Mesendoderm (in vitro differentiated cells): ENCODE measurements around the gene DCTN2.

Experiments
- DNase-seq: peaks from one replicate; pipeline ENCODE4 v3.0.0; 2013
- H2AK5ac ChIP-seq: 2 replicates; pipeline ENCODE4 v1.6.1; 2013; ENCODE audit warnings: low read length, inconsistent platforms
- H2BK120ac ChIP-seq: 2 replicates; pipeline ENCODE4 v1.6.1; 2013; ENCODE audit warnings: low read depth, mild to moderate bottlenecking, low read length, moderate library complexity, mixed read lengths
- H2BK15ac ChIP-seq: replicated peaks from 2 replicates; pipeline ENCODE4 v1.6.1; 2013; ENCODE audit warnings: low read depth, mild to moderate bottlenecking, moderate library complexity
- H2BK5ac ChIP-seq: 2 replicates; pipeline ENCODE4 v1.6.1; 2013; ENCODE audit warnings: low read length, inconsistent platforms
- H3K18ac ChIP-seq: 2 replicates; pipeline ENCODE4 v1.6.1; 2013; ENCODE audit warnings: mild to moderate bottlenecking, low read length, mixed read lengths
- H3K23ac ChIP-seq: one replicate; pipeline ENCODE4 v1.6.1; 2013; ENCODE audit warnings: low read length
- H3K27ac ChIP-seq: 2 replicates; pipeline ENCODE4 v1.5.1; 2013; ENCODE audit warnings: low read depth, mild to moderate bottlenecking, inconsistent platforms, low read length, moderate library complexity
- H3K27me3 ChIP-seq: 2 replicates; pipeline ENCODE4 v1.6.1; 2013; ENCODE audit warnings: low read length, control low read depth, mild to moderate bottlenecking, inconsistent platforms; ENCODE audit not compliant: insufficient read depth, poor library complexity
- H3K36me3 ChIP-seq: 2 replicates; pipeline ENCODE4 v1.6.1; 2013; ENCODE audit warnings: low read length, inconsistent platforms; ENCODE audit not compliant: control insufficient read depth, insufficient read depth
- H3K4ac ChIP-seq: one replicate; pipeline ENCODE4 v1.6.1; 2013; ENCODE audit warnings: low read depth, mild to moderate bottlenecking, low read length, moderate library complexity
- H3K4me1 ChIP-seq: 2 replicates; pipeline ENCODE4 v1.6.1; 2013; ENCODE audit warnings: low read depth, low read length, inconsistent platforms; ENCODE audit not compliant: control insufficient read depth
- H3K4me2 ChIP-seq: 2 replicates; pipeline ENCODE4 v1.6.1; 2013; ENCODE audit warnings: low read length
- H3K4me3 ChIP-seq: 2 replicates; pipeline ENCODE4 v1.5.1; 2013; ENCODE audit warnings: mild to moderate bottlenecking, low read length
- H3K56ac ChIP-seq: one replicate; pipeline ENCODE4 v1.6.1; 2013; ENCODE audit warnings: low read length
- H3K79me1 ChIP-seq: 2 replicates; pipeline ENCODE4 v1.6.1; 2013; ENCODE audit warnings: low read length, inconsistent platforms
- H3K79me2 ChIP-seq: 2 replicates; pipeline ENCODE4 v1.6.1; 2013; ENCODE audit warnings: mild to moderate bottlenecking, low read length; ENCODE audit not compliant: control insufficient read depth, insufficient read depth
- H3K9ac ChIP-seq: 2 replicates; pipeline ENCODE4 v1.6.1; 2013; ENCODE audit warnings: low read length, inconsistent platforms
- H4K5ac ChIP-seq: one replicate; pipeline ENCODE4 v1.6.1; 2013; ENCODE audit warnings: low read length
- H4K8ac ChIP-seq: one replicate; pipeline ENCODE4 v1.6.1; 2013; ENCODE audit warnings: low read depth, mild to moderate bottlenecking, control low read depth, low read length, moderate library complexity
- WGBS: extraction: QIAGEN DNeasy Blood & Tissue Kit; methylation state at CpG from one replicate; pipeline ENCODE4 v1.1.7; 2013; ENCODE audit warnings: low lambda C conversion rate, missing lambda C conversion rate; ENCODE audit not compliant: insufficient coverage; ENCODE audit errors: extremely low coverage; 5-methylcytosine and 5-hydroxymethylcytosine counted together
- small RNA-seq: library from polyadenylated mRNA; stranded (forward); fragments of <200 nt; extraction: miRNeasy Mini kit (QIAGEN cat#:217004); gene quantifications from one replicate; pipeline ENCODE3, GENCODE V24; 2013; ENCODE audit not compliant: insufficient read depth

DCTN2 gene

GRCh38 chr12:57483466-57483865 is 63.5 kb downstream of the DCTN2 start:
- H3K18ac ChIP-seq: no peak overlapping the region
- H3K79me2 ChIP-seq: peaks cover 6% of the 10 kb centered on the region
- H3K4me1 ChIP-seq: no peaks in the 10 kb centered on the region
- no peak overlapping the region for H2BK120ac ChIP-seq
- WGBS: no CpG with 5 or more reads among the region's 5 CpGs
- H3K4ac ChIP-seq: no peak overlapping the region
- DNase-seq: peak; percentile 89
- no peak overlapping the region for H3K56ac ChIP-seq
- no peaks in the 10 kb centered on the region for H3K36me3 ChIP-seq
- no peak overlapping the region for H4K8ac ChIP-seq
- H3K27me3 ChIP-seq: no peaks in the 10 kb centered on the region
- H2AK5ac ChIP-seq: no peak overlapping the region
- H2BK15ac ChIP-seq: no peak overlapping the region
- no peak overlapping the region for H3K9ac ChIP-seq
- H4K5ac ChIP-seq: no peak overlapping the region
- H3K4me3 ChIP-seq: no peak overlapping the region
- no peak overlapping the region for H2BK5ac ChIP-seq
- no peak overlapping the region for H3K23ac ChIP-seq
- H3K79me1 ChIP-seq: peaks cover 2% of the 10 kb centered on the region
- H3K4me2 ChIP-seq: no peak overlapping the region
- no peak overlapping the region for H3K27ac ChIP-seq

GRCh38 chr12:57481671-57482070 is 65.3 kb downstream of the DCTN2 start:
- H2BK15ac ChIP-seq: no peak overlapping the region

More at GRCh38 chr12:57481671-57482070, 65.3 kb downstream of the DCTN2 start:
- Histone ChIP-seq H3K79me2 (no peaks in the 10 kb centered on the region), H3K27ac (no peak overlapping the region), H3K79me1 (no peaks in the 10 kb centered on the region), H3K23ac (no peak overlapping the region), H3K9ac (no peak overlapping the region), H2AK5ac (no peak overlapping the region), H3K18ac (no peak overlapping the region), H3K36me3 (no peaks in the 10 kb centered on the region), H2BK120ac (no peak overlapping the region), H2BK5ac (no peak overlapping the region), H4K5ac (no peak overlapping the region), H3K4me1 (peaks cover 8% of the 10 kb centered on the region), H3K4me3 (no peak overlapping the region), H3K27me3 (no peaks in the 10 kb centered on the region), H3K4me2 (no peak overlapping the region), H3K56ac (peak overlapping the region; percentile 25), H3K4ac (no peak overlapping the region), H4K8ac (no peak overlapping the region)
- no peak for DNase-seq
- no CpG with 5 or more reads among the region's 1 CpG for WGBS

Small RNA genes lying within 50 kb of the gene (small RNA-seq; reads per million reads assigned to genes)
- 0.54 reads per million for gene MIR616
